H1 (cell line): ENCODE measurements around the gene SLC34A1. TPM values are rescaled to one million over a fixed set of nuclear protein-coding genes. Genes with fewer than 3 reads are reported as not detected.

Source experiments
- CBX5 ChIP-seq: fragments of 300-800, 300-1000 bp; sonication (generic); IDR thresholded peaks from 2 replicates; pipeline ENCODE4 v1.7.1; 2016; ENCODE audit warnings: antibody characterized with exemption, low read length, low read depth
- CEBPB ChIP-seq: IDR thresholded peaks from 2 replicates; pipeline ENCODE4 v1.6.1; 2012; ENCODE audit warnings: low read depth, low read length
- CHD1 ChIP-seq: IDR thresholded peaks from 2 replicates; pipeline ENCODE4 v1.6.1; 2012; ENCODE audit warnings: low read depth, low read length, improper control_type of control experiment
- NRF1 ChIP-seq: IDR thresholded peaks from 2 replicates; pipeline ENCODE4 v1.6.1; 2011; ENCODE audit warnings: mild to moderate bottlenecking, low read depth, low read length, improper control_type of control experiment
- PHF8 ChIP-seq: fragments of 200-600 bp; sonication (generic); conservative IDR thresholded peaks from 2 replicates; pipeline ENCODE4 v1.7.1; 2012; ENCODE audit warnings: low read depth, mild to moderate bottlenecking, inconsistent platforms, low read length, moderate library complexity
- TBP ChIP-seq: IDR thresholded peaks from 2 replicates; pipeline ENCODE4 v1.6.1; 2011; ENCODE audit warnings: low read depth, low read length, improper control_type of control experiment
- polyA plus RNA-seq, 7 experiments: library from polyadenylated mRNA; depleted of rRNA in 3 of 7; stranded (reverse) in 5 of 7; unstranded in 2 of 7; fragments of >200 nt in 5 of 7; fragments of 200-250 nt in 2 of 7; gene quantifications; 1 replicate in 5 of 7; 2 replicates in 1 of 7; 4 replicates in 1 of 7; pipeline versions ENCODE4 v1.2.1 to v1.2.3, GENCODE V29; 2011 to 2013; ENCODE audit warnings: missing spikeins in 2 of 7, mixed read lengths in 2 of 7
- total RNA-seq: library from RNA; stranded (reverse); fragmentation: NEBNext Ultra II Directional; extraction: Animal tissue kit (Norgen Biotek cat#: 25700); gene quantifications from 2 replicates; pipeline ENCODE4 v1.2.1, GENCODE V29; 2021

Gene SLC34A1
- total and polyA plus RNA-seq, 2 of the 8 experiments (the other 6 are each of a cell fraction or from before 2014, with no cell fraction given) = not detected

- TF ChIP-seq CEBPB (no peak), TBP (no peak), CHD1 (no peak), CBX5 (no peak), NRF1 (no peak), PHF8 (no peak)
Measured at GRCh38 chr5:177434942-177435738, 50.9 kb downstream of the SLC34A1 start (continued).
